C4-2B (cell line): ENCODE data around the gene WDR18.

Experiments used
- CTCF ChIP-seq: fragments of 450-650 bp; conservative IDR thresholded peaks from 2 replicates; pipeline ENCODE4 v1.5.1; 2017; ENCODE audit warnings: mild to moderate bottlenecking
- ZFX ChIP-seq: fragments of 450-650 bp; IDR thresholded peaks from 2 replicates; pipeline ENCODE4 v1.6.1; 2017

GRCh38 chr19:938233-938923, 45.8 kb upstream of the WDR18 start:
- no peak for TF ChIP-seq CTCF
- no peak for TF ChIP-seq ZFX
